Fibroblast of lung (primary cell): ENCODE data around the gene KCNQ4. TPM values are rescaled to one million over a fixed set of nuclear protein-coding genes. Genes with fewer than 3 reads are reported as not detected.

Source experiments
- DNase-seq, 2 donors: peaks; one replicate each; pipeline versions ENCODE4 v3.0.0 to v3.0.0-alpha.2; 2010; ENCODE audit warnings: low read depth in 2 of 2
- H2AFZ ChIP-seq: 2 replicates; pipeline ENCODE4 v1.5.1; 2012; ENCODE audit warnings: low read length, control low read depth, inconsistent platforms
- H3K27ac ChIP-seq: 2 replicates; pipeline ENCODE4 v1.5.1; 2011; ENCODE audit warnings: low read length, control low read depth; ENCODE audit not compliant: insufficient read depth
- H3K27me3 ChIP-seq: 2 replicates; pipeline ENCODE4 v1.5.1; 2011; ENCODE audit warnings: mild to moderate bottlenecking, low read length; ENCODE audit not compliant: control insufficient read depth, insufficient read depth
- H3K36me3 ChIP-seq: 2 replicates; pipeline ENCODE4 v1.5.1; 2011; ENCODE audit warnings: low read length; ENCODE audit not compliant: control insufficient read depth, insufficient read depth
- H3K4me1 ChIP-seq: 2 replicates; pipeline ENCODE4 v1.5.1; 2011; ENCODE audit warnings: low read length; ENCODE audit not compliant: control insufficient read depth, insufficient read depth; ENCODE audit errors: extremely low read depth
- H3K4me2 ChIP-seq: 2 replicates; pipeline ENCODE4 v1.5.1; 2011; ENCODE audit warnings: low read length, control low read depth; ENCODE audit not compliant: insufficient read depth; ENCODE audit errors: extremely low read depth
- H3K4me3 ChIP-seq, 4 experiments: fragments of 200-600 bp in 1 of 4; sonication (generic) in 1 of 4; replicated peaks in 1 of 4; 2 replicates each; pipeline ENCODE4 v1.5.1; 2011 to 2016; ENCODE audit warnings: low read length in 4 of 4, low read depth in 3 of 4, mild to moderate bottlenecking in 3 of 4, control low read depth in 2 of 4, inconsistent platforms in 1 of 4, mixed read lengths in 1 of 4; ENCODE audit not compliant: insufficient read depth in 1 of 4; ENCODE audit errors: control extremely low read depth in 1 of 4
- H3K79me2 ChIP-seq: 2 replicates; pipeline ENCODE4 v1.5.1; 2012; ENCODE audit warnings: mild to moderate bottlenecking, low read length, inconsistent platforms; ENCODE audit not compliant: control insufficient read depth, insufficient read depth
- H3K9ac ChIP-seq: 2 replicates; pipeline ENCODE4 v1.5.1; 2011; ENCODE audit warnings: mild to moderate bottlenecking, low read length, control low read depth; ENCODE audit not compliant: insufficient read depth
- H3K9me3 ChIP-seq: 2 replicates; pipeline ENCODE4 v1.5.1; 2012; ENCODE audit warnings: low read depth, low read length; ENCODE audit not compliant: control insufficient read depth, insufficient read depth
- H4K20me1 ChIP-seq: 2 replicates; pipeline ENCODE4 v1.5.1; 2011; ENCODE audit warnings: low read length; ENCODE audit not compliant: control insufficient read depth, insufficient read depth; ENCODE audit errors: extremely low read depth
- CTCF ChIP-seq, 2 donors: IDR thresholded peaks in 1 of 2; conservative IDR thresholded peaks in 1 of 2; 1 replicate in 1 of 2; 2 replicates in 1 of 2; pipeline ENCODE4 v1.5.1; 2011 to 2012; ENCODE audit warnings: low read length in 2 of 2, control low read depth in 1 of 2, inconsistent platforms in 1 of 2, low read depth in 1 of 2, mild to moderate bottlenecking in 1 of 2
- EZH2 ChIP-seq: IDR thresholded peaks from 2 replicates; pipeline ENCODE4 v1.5.1; 2012; ENCODE audit warnings: low read length, control low read depth, mild to moderate bottlenecking; ENCODE audit errors: missing control alignments
- polyA plus RNA-seq, 2 donors: library from polyadenylated mRNA; depleted of rRNA in 1 of 2; stranded (reverse) in 1 of 2; unstranded in 1 of 2; fragments of >200 nt; gene quantifications; 2 replicates each; pipeline ENCODE4 v1.2.1, GENCODE V29; 2011 to 2012; ENCODE audit warnings: missing spikeins in 1 of 2
- total RNA-seq: library from RNA; depleted of rRNA; stranded (reverse); fragments of >200 nt; gene quantifications from 2 replicates; pipeline ENCODE4 v1.2.1, GENCODE V29; 2014

The KCNQ4 gene
- total and polyA plus RNA-seq, 2 donors (not counting 1 experiment from before 2014, with no cell fraction given): under 0.01 to 0.03 TPM

GRCh38 chr1:40769815-40770214, 13.8 kb upstream of the KCNQ4 start:
- H4K20me1 ChIP-seq: no peaks in the 10 kb centered on the region
- no peak overlapping the region for H2AFZ ChIP-seq
- no peaks in the 10 kb centered on the region for H3K4me1 ChIP-seq
- no peak overlapping the region for H3K9ac ChIP-seq
- peak in 1 of 2 donors; percentile 19 for TF ChIP-seq CTCF (conservative IDR thresholded peaks at IDR 0.05 in 1 of 2, IDR thresholded peaks at IDR 0.05 in 1 of 2; ENCODE audit: low read depth in 1 of 2, low read length in 2 of 2)
- TF ChIP-seq EZH2: no peak
- no peaks in the 10 kb centered on the region for H3K79me2 ChIP-seq
- DNase-seq: no peak
- H3K27ac ChIP-seq: no peak overlapping the region
- H3K27me3 ChIP-seq: no peaks in the 10 kb centered on the region
- no peak overlapping the region for H3K4me2 ChIP-seq
- no peaks in the 10 kb centered on the region for H3K9me3 ChIP-seq
- H3K36me3 ChIP-seq: peaks cover 12% of the 10 kb centered on the region
- H3K4me3 ChIP-seq: no peak overlapping the region

DNA sequence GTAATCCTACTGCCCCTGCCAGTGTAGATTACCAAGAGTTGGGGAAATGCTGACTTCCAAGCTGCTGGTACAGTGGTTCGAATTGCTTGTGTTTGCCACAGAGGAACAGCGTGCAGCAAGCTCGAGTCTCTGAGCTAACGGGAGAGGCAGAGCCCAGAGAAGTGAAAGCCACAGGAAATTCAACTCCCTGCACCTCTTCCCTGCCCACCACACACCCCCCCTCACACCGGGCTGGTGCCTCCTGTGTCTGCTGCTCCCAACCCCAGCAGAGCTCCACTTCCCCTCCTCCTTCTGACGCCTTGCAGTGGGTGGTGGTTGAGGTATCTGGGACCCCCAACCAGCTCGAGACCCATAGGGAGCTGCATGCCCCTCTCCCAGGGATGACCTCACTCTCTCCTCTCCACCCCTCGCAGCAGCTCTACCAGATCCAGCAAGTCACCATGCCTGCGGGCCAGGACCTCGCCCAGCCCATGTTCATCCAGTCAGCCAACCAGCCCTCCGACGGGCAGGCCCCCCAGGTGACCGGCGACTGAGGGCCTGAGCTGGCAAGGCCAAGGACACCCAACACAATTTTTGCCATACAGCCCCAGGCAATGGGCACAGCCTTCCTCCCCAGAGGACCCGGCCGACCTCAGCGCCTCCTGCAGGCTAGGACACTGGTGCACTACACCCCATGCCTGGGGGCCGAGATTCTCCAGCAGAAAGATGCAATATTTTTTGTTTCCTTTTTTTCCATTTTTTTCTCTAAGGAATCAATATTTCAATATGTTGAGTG, 13.1 kb upstream of the KCNQ4 start:
- Histone ChIP-seq H2AFZ (no peak overlapping the region), H3K4me2 (no peak overlapping the region), H3K36me3 (peaks cover 12% of the 10 kb centered on the region), H3K27me3 (no peaks in the 10 kb centered on the region), H3K4me1 (no peaks in the 10 kb centered on the region), H3K27ac (no peak overlapping the region), H3K79me2 (no peaks in the 10 kb centered on the region), H3K4me3 (no peak overlapping the region), H3K9me3 (no peaks in the 10 kb centered on the region), H3K9ac (no peak overlapping the region), H4K20me1 (no peaks in the 10 kb centered on the region)
- no peak for DNase-seq
- TF ChIP-seq EZH2 (no peak), CTCF (conservative IDR thresholded peaks at IDR 0.05 in 1 of 2, IDR thresholded peaks at IDR 0.05 in 1 of 2; ENCODE audit: low read depth in 1 of 2, low read length in 2 of 2) (no peak)

GRCh38 chr1:40772146-40772955, 11.2 kb upstream of the KCNQ4 start:
- Histone ChIP-seq H3K27ac (no peak overlapping the region), H3K4me3 (no peak overlapping the region), H3K36me3 (peaks cover 7% of the 10 kb centered on the region), H3K9me3 (no peaks in the 10 kb centered on the region), H3K4me1 (no peaks in the 10 kb centered on the region), H4K20me1 (no peaks in the 10 kb centered on the region), H3K27me3 (no peaks in the 10 kb centered on the region), H3K79me2 (no peaks in the 10 kb centered on the region), H3K4me2 (no peak overlapping the region), H3K9ac (no peak overlapping the region), H2AFZ (no peak overlapping the region)
- TF ChIP-seq CTCF (conservative IDR thresholded peaks at IDR 0.05 in 1 of 2, IDR thresholded peaks at IDR 0.05 in 1 of 2; ENCODE audit: low read depth in 1 of 2, low read length in 2 of 2) (no peak), EZH2 (no peak)
- no peak for DNase-seq
